ENCODE results near the gene NKX6-2.

NKX6-2 gene

DNA sequence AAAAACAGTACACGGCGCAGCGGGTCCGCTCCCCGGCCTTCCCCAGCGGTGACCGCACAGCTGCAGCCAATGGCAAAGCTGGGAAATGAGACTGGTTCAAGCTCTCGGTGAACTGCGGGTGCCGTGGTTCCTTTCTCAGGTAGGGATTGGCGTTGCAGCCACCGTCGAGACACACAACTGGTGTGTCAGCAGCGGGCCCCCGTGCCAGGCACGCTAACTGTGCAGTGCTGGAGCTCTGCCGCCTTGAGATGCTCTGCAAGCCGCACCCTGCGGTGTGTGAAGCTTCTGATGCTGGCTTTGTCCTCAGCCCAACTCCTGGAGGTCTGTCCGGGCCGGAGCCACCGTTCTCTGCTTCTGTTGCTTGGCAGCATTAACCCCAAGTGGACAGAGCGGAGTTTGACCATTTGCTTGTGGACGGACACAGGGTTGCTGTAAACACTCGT, 20.6 kb upstream of the NKX6-2 start:
- Histone ChIP-seq H3K9me3 (ENCODE audit: control extremely low read depth in 1 of 5, control insufficient read depth in 4 of 5, insufficient read depth in 2 of 5, low read depth in 1 of 5, low read length in 4 of 5) (peaks cover 0 to 4% (median 0%) of the 10 kb centered on the region in 5 experiments), H3K27me3 (replicated peaks in 2 of 5; ENCODE audit: control insufficient read depth in 4 of 5, insufficient read depth in 5 of 5, low read length in 4 of 5) (peaks cover 0 to 35% (median 5%) of the 10 kb centered on the region in 5 experiments), H3K4me3 (ENCODE audit: control insufficient read depth in 1 of 7, extremely low read depth in 1 of 7, insufficient read depth in 4 of 7, low read depth in 2 of 7, low read length in 6 of 7) (no peak overlapping the region), H3K4me1 (ENCODE audit: control extremely low read depth in 1 of 4, control insufficient read depth in 4 of 4, insufficient read depth in 4 of 4, low read length in 3 of 4) (no peaks in the 10 kb centered on the region), H3K27ac (ENCODE audit: insufficient read depth in 1 of 2, low read depth in 1 of 2, low read length in 2 of 2, poor library complexity in 1 of 2, severe bottlenecking in 2 of 2) (no peak overlapping the region), H3K36me3 (ENCODE audit: control insufficient read depth in 4 of 4, insufficient read depth in 4 of 4, low read length in 3 of 4) (no peaks in the 10 kb centered on the region)
- CTCF ChIA-PET: no interaction called here
- DNase-seq: no peak
- WGBS (ENCODE audit: insufficient coverage): 94% methylated on average over 25 of the region's 25 CpGs
- POLR2A ChIA-PET: no interaction called here

DNA sequence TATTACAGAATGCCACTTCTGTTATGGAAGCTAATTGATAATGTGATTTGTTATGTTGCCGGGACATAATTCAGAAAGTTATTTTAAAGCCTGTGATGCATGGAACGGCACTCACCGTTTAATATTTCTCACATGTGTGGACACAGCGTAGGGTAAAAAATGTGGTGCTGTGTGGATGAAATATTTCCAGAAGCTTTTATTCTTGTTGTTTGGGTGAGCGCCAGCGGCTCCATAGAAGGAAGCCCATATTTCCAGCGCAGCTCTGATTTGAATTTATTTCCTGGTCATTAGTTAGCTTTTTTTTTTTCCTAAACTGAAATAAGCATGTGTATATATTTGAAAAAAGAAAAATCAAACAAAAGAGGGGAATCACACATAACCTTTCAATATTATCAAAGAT, 20.2 kb upstream of the NKX6-2 start:
- Histone ChIP-seq H3K27ac (ENCODE audit: insufficient read depth in 1 of 2, low read depth in 1 of 2, low read length in 2 of 2, poor library complexity in 1 of 2, severe bottlenecking in 2 of 2) (no peak overlapping the region), H3K36me3 (ENCODE audit: control insufficient read depth in 4 of 4, insufficient read depth in 4 of 4, low read length in 3 of 4) (no peaks in the 10 kb centered on the region), H3K4me1 (ENCODE audit: control extremely low read depth in 1 of 4, control insufficient read depth in 4 of 4, insufficient read depth in 4 of 4, low read length in 3 of 4) (no peaks in the 10 kb centered on the region), H3K9me3 (ENCODE audit: control extremely low read depth in 1 of 5, control insufficient read depth in 4 of 5, insufficient read depth in 2 of 5, low read depth in 1 of 5, low read length in 4 of 5) (peaks cover 0 to 4% (median 0%) of the 10 kb centered on the region in 5 experiments), H3K4me3 (ENCODE audit: control insufficient read depth in 1 of 7, extremely low read depth in 1 of 7, insufficient read depth in 4 of 7, low read depth in 2 of 7, low read length in 6 of 7) (no peak overlapping the region), H3K27me3 (replicated peaks in 2 of 5; ENCODE audit: control insufficient read depth in 4 of 5, insufficient read depth in 5 of 5, low read length in 4 of 5) (peaks cover 0 to 36% (median 5%) of the 10 kb centered on the region in 5 experiments)
- WGBS (ENCODE audit: insufficient coverage): 100% methylated on average over 4 of the region's 7 CpGs
- POLR2A ChIA-PET: no interaction called here
- DNase-seq: no peak
- CTCF ChIA-PET: no interaction called here

DNA sequence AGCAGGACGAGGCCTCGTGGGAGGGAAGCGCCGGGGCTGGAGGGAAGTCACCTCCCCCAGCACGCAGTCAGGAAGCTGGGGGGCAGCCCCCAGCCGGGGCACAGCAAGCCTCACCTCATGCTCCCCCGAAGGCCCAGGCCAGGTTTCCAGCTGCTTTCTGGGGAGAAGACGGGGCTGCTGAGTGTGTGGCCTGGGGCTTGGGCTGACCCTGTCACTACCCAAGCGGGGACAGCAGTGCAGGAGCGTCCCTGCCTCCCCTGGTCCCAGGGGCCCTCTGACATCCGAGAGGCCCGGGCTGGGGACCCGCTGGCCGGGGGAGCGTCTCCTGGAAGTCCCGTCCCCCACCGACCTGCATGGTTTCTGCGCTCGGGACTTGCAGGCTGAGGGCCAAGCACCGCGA, 19.7 kb upstream of the NKX6-2 start:
- no peak overlapping the region for H3K4me3 ChIP-seq (ENCODE audit: control insufficient read depth in 1 of 7, extremely low read depth in 1 of 7, insufficient read depth in 4 of 7, low read depth in 2 of 7, low read length in 6 of 7)
- 36% methylated on average over 13 of the region's 21 CpGs for WGBS (ENCODE audit: insufficient coverage)
- ChIA-PET POLR2A (no interaction called here), CTCF (no interaction called here)
- no peak for DNase-seq
- no peak overlapping the region for H3K27ac ChIP-seq (ENCODE audit: insufficient read depth in 1 of 2, low read depth in 1 of 2, low read length in 2 of 2, poor library complexity in 1 of 2, severe bottlenecking in 2 of 2)
- H3K27me3 ChIP-seq (replicated peaks in 2 of 5; ENCODE audit: control insufficient read depth in 4 of 5, insufficient read depth in 5 of 5, low read length in 4 of 5): peaks cover 0 to 33% (median 5%) of the 10 kb centered on the region in 5 experiments
- H3K9me3 ChIP-seq (ENCODE audit: control extremely low read depth in 1 of 5, control insufficient read depth in 4 of 5, insufficient read depth in 2 of 5, low read depth in 1 of 5, low read length in 4 of 5): peaks cover 0 to 4% (median 0%) of the 10 kb centered on the region in 5 experiments
- no peaks in the 10 kb centered on the region for H3K4me1 ChIP-seq (ENCODE audit: control extremely low read depth in 1 of 4, control insufficient read depth in 4 of 4, insufficient read depth in 4 of 4, low read length in 3 of 4)
- no peaks in the 10 kb centered on the region for H3K36me3 ChIP-seq (ENCODE audit: control insufficient read depth in 4 of 4, insufficient read depth in 4 of 4, low read length in 3 of 4)

DNA sequence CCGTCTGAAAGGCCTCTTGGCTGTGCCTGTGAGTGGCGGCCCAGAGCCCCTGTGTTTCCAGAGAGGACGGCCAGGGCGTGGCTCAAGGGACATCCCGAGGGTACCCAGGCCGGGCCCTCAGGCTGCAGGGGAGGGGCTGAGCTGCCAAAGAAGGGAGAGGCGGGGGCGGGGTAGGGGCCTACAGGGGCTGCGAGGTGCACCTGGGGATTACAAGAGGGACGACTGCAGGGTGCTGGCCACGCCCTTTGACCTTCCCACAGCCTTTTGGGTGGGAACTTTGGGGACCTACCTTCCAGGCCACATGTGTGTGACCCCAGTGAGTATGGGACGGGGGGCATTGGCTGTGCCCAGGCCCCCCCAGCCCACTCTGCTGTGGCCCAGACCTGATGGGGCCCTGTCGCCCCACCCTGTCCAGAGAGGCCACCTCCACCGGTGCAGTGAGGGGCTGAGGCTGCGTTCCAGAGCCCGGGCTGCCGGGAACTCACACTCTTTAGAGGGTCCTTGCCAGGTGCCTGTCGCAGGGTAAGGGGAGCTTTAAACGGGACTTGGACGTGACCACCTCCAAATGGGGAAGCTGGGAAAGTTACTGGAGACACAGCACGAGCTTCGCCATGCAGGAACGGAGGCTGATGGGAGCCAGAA, 19.0 kb upstream of the NKX6-2 start:
- WGBS (ENCODE audit: insufficient coverage): 84% methylated on average over 22 of the region's 23 CpGs
- POLR2A ChIA-PET: no interaction called here

DNA sequence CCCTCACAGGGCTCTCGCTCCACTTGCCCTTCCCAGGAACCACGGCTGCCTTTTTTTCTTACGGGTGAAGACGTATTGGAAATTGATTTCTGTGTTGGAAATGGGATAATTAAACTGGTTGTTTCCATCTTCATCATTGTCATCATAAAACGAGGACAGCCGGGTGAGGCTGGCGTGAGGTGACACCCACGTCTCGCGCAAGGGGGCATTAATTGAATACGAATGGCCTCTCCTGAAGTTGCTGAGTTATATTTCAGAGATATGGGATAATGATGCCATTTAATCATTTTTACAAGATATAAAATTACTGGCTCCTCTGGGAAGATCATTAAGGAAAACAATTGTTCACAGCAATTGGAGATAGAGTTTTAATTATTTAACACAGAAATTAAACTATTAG, 18.3 kb upstream of the NKX6-2 start:
- Histone ChIP-seq H3K36me3 (ENCODE audit: control insufficient read depth in 4 of 4, insufficient read depth in 4 of 4, low read length in 3 of 4) (no peaks in the 10 kb centered on the region), H3K27me3 (replicated peaks in 2 of 5; ENCODE audit: control insufficient read depth in 4 of 5, insufficient read depth in 5 of 5, low read length in 4 of 5) (peaks cover 0 to 20% (median 5%) of the 10 kb centered on the region in 5 experiments), H3K27ac (ENCODE audit: insufficient read depth in 1 of 2, low read depth in 1 of 2, low read length in 2 of 2, poor library complexity in 1 of 2, severe bottlenecking in 2 of 2) (no peak overlapping the region), H3K4me1 (ENCODE audit: control extremely low read depth in 1 of 4, control insufficient read depth in 4 of 4, insufficient read depth in 4 of 4, low read length in 3 of 4) (no peaks in the 10 kb centered on the region), H3K4me3 (ENCODE audit: control insufficient read depth in 1 of 7, extremely low read depth in 1 of 7, insufficient read depth in 4 of 7, low read depth in 2 of 7, low read length in 6 of 7) (no peak overlapping the region), H3K9me3 (ENCODE audit: control extremely low read depth in 1 of 5, control insufficient read depth in 4 of 5, insufficient read depth in 2 of 5, low read depth in 1 of 5, low read length in 4 of 5) (peaks cover 0 to 4% (median 0%) of the 10 kb centered on the region in 5 experiments)
- WGBS (ENCODE audit: insufficient coverage): 100% methylated on average over 1 of the region's 11 CpGs
- CTCF ChIA-PET: no interaction called here
- POLR2A ChIA-PET: no interaction called here
- DNase-seq: no peak

More for the DNA sequence above, 19.0 kb upstream of the NKX6-2 start:
- CTCF ChIA-PET: no interaction called here
- DNase-seq: no peak
- Histone ChIP-seq H3K9me3 (ENCODE audit: control extremely low read depth in 1 of 5, control insufficient read depth in 4 of 5, insufficient read depth in 2 of 5, low read depth in 1 of 5, low read length in 4 of 5) (peaks cover 0 to 4% (median 0%) of the 10 kb centered on the region in 5 experiments), H3K4me1 (ENCODE audit: control extremely low read depth in 1 of 4, control insufficient read depth in 4 of 4, insufficient read depth in 4 of 4, low read length in 3 of 4) (no peaks in the 10 kb centered on the region), H3K27ac (ENCODE audit: insufficient read depth in 1 of 2, low read depth in 1 of 2, low read length in 2 of 2, poor library complexity in 1 of 2, severe bottlenecking in 2 of 2) (no peak overlapping the region), H3K36me3 (ENCODE audit: control insufficient read depth in 4 of 4, insufficient read depth in 4 of 4, low read length in 3 of 4) (no peaks in the 10 kb centered on the region), H3K27me3 (replicated peaks in 2 of 5; ENCODE audit: control insufficient read depth in 4 of 5, insufficient read depth in 5 of 5, low read length in 4 of 5) (peaks cover 0 to 26% (median 5%) of the 10 kb centered on the region in 5 experiments), H3K4me3 (ENCODE audit: control insufficient read depth in 1 of 7, extremely low read depth in 1 of 7, insufficient read depth in 4 of 7, low read depth in 2 of 7, low read length in 6 of 7) (no peak overlapping the region)

DNA sequence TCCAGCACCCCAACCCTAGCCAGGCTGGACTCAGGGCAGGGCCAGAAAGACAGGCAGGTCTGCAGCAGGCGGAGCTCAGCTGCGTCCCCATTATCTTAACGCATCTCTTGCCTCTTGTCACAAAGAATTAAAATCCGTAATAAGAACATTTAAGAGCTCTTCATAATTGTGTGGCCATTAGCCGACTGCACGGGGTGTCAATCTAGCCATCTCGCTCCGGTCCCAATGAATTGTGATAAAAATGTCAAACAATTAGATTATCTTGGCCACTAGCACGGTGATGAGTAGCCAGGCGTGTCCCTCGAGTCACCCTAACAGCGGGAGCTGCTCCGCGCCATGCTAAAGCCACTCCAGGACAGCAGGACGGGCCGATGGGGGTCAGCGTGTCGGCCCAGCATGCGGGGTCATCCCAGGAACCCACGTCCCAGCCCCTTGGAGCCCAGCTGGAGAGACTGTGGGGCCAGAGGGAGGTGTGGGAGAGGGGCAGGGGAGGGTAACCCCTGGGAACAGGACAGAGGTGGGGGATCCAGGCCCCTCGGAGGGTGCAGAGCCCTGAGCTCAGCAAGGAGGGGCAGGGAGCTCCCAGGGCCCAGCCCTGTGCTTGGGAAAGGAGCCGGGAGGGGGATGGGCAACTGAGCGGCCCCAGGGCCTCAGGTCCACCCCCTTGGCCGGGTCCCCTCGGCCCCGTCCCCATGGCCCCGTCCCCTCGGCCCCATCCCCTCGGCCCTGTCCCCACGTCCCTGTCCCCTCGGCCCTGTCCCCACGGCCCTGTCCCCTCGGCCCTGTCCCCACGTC, 17.7 kb upstream of the NKX6-2 start:
- no peaks in the 10 kb centered on the region for H3K36me3 ChIP-seq (ENCODE audit: control insufficient read depth in 4 of 4, insufficient read depth in 4 of 4, low read length in 3 of 4)
- H3K27me3 ChIP-seq (replicated peaks in 2 of 5; ENCODE audit: control insufficient read depth in 4 of 5, insufficient read depth in 5 of 5, low read length in 4 of 5): peaks cover 0 to 20% (median 5%) of the 10 kb centered on the region in 5 experiments
- CTCF ChIA-PET: interaction anchor here (0.8 kb wide), 1 partner anchor 27 kb away, joined by 3 read pairs; no protein-coding TSS in a partner anchor
- POLR2A ChIA-PET: no interaction called here
- WGBS (ENCODE audit: insufficient coverage): 92% methylated on average over 19 of the region's 34 CpGs
- peaks cover 0 to 4% (median 0%) of the 10 kb centered on the region in 5 experiments for H3K9me3 ChIP-seq (ENCODE audit: control extremely low read depth in 1 of 5, control insufficient read depth in 4 of 5, insufficient read depth in 2 of 5, low read depth in 1 of 5, low read length in 4 of 5)
- no peak overlapping the region for H3K27ac ChIP-seq (ENCODE audit: insufficient read depth in 1 of 2, low read depth in 1 of 2, low read length in 2 of 2, poor library complexity in 1 of 2, severe bottlenecking in 2 of 2)
- no peak overlapping the region for H3K4me3 ChIP-seq (ENCODE audit: control insufficient read depth in 1 of 7, extremely low read depth in 1 of 7, insufficient read depth in 4 of 7, low read depth in 2 of 7, low read length in 6 of 7)
- DNase-seq: no peak
- H3K4me1 ChIP-seq (ENCODE audit: control extremely low read depth in 1 of 4, control insufficient read depth in 4 of 4, insufficient read depth in 4 of 4, low read length in 3 of 4): no peaks in the 10 kb centered on the region
